ENCODE measurements around the gene OAF.

Gene OAF

GRCh38 chr11:120239713-120240640, 29.1 kb downstream of the OAF start, which contains the start of gene POU2F3:
TSS of gene POU2F3 (plus strand) at chr11:120240140. CDS start at chr11:120240344, 204 bp downstream.
- Histone ChIP-seq H3K9me3 (ENCODE audit: control extremely low read depth in 1 of 5, control insufficient read depth in 4 of 5, insufficient read depth in 2 of 5, low read depth in 1 of 5, low read length in 4 of 5) (no peaks in the 10 kb centered on the region), H3K27me3 (replicated peaks in 2 of 5; ENCODE audit: control insufficient read depth in 4 of 5, insufficient read depth in 5 of 5, low read length in 4 of 5) (peaks cover 0 to 69% (median 24%) of the 10 kb centered on the region in 5 experiments), H3K27ac (ENCODE audit: insufficient read depth in 1 of 2, low read depth in 1 of 2, low read length in 2 of 2, poor library complexity in 1 of 2, severe bottlenecking in 2 of 2) (no peak within 1 kb of the TSS), H3K36me3 (ENCODE audit: control insufficient read depth in 4 of 4, insufficient read depth in 4 of 4, low read length in 3 of 4) (no peaks in the 10 kb centered on the region), H3K4me3 (ENCODE audit: control insufficient read depth in 1 of 7, extremely low read depth in 1 of 7, insufficient read depth in 4 of 7, low read depth in 2 of 7, low read length in 6 of 7) (peak within 1 kb of the TSS in 1 of 7 experiments; percentile 23), H3K4me1 (ENCODE audit: control extremely low read depth in 1 of 4, control insufficient read depth in 4 of 4, insufficient read depth in 4 of 4, low read length in 3 of 4) (peaks cover 0 to 6% (median 2%) of the 10 kb centered on the region in 4 experiments)
- ChIA-PET CTCF (interaction anchor here (0.5 to 14.0 kb wide), 4 partner anchors 7 to 513 kb away, joined by 3 to 269 read pairs (median 34); no protein-coding TSS in a partner anchor), POLR2A (no interaction called here)
- 4% methylated on average over 45 of the region's 66 CpGs for WGBS (ENCODE audit: insufficient coverage)
- DNase-seq, result peak in 1 of 3 donors; percentile 19

- DNase-seq, result no peak
- POLR2A ChIA-PET, result no interaction called here
- Histone ChIP-seq H3K27me3 (replicated peaks in 2 of 5; ENCODE audit: control insufficient read depth in 4 of 5, insufficient read depth in 5 of 5, low read length in 4 of 5) (peaks cover 0 to 75% (median 20%) of the 10 kb centered on the region in 5 experiments), H3K27ac (ENCODE audit: insufficient read depth in 1 of 2, low read depth in 1 of 2, low read length in 2 of 2, poor library complexity in 1 of 2, severe bottlenecking in 2 of 2) (no peak overlapping the region), H3K4me1 (ENCODE audit: control extremely low read depth in 1 of 4, control insufficient read depth in 4 of 4, insufficient read depth in 4 of 4, low read length in 3 of 4) (peaks cover 0 to 6% (median 2%) of the 10 kb centered on the region in 4 experiments), H3K9me3 (ENCODE audit: control extremely low read depth in 1 of 5, control insufficient read depth in 4 of 5, insufficient read depth in 2 of 5, low read depth in 1 of 5, low read length in 4 of 5) (no peaks in the 10 kb centered on the region), H3K4me3 (ENCODE audit: control insufficient read depth in 1 of 7, extremely low read depth in 1 of 7, insufficient read depth in 4 of 7, low read depth in 2 of 7, low read length in 6 of 7) (no peak overlapping the region), H3K36me3 (ENCODE audit: control insufficient read depth in 4 of 4, insufficient read depth in 4 of 4, low read length in 3 of 4) (no peaks in the 10 kb centered on the region)
- CTCF ChIA-PET, result interaction anchor here (1.5 to 14.0 kb wide), 3 partner anchors 58 to 61 kb away, joined by 3 to 269 read pairs (median 69); no protein-coding TSS in a partner anchor
- no CpG with 5 or more reads among the region's 2 CpGs for WGBS (ENCODE audit: insufficient coverage)
These were observed 30.0 kb downstream of the OAF start for GRCh38 chr11:120240866-120241265.

- H3K27ac ChIP-seq (ENCODE audit: insufficient read depth in 1 of 2, low read depth in 1 of 2, low read length in 2 of 2, poor library complexity in 1 of 2, severe bottlenecking in 2 of 2), result no peak overlapping the region
- H3K9me3 ChIP-seq (ENCODE audit: control extremely low read depth in 1 of 5, control insufficient read depth in 4 of 5, insufficient read depth in 2 of 5, low read depth in 1 of 5, low read length in 4 of 5), result no peaks in the 10 kb centered on the region
- ChIA-PET POLR2A (no interaction called here), CTCF (interaction anchor here (10.6 kb wide), 1 partner anchor 60 kb away, joined by 69 read pairs; no protein-coding TSS in a partner anchor)
- no peak overlapping the region for H3K4me3 ChIP-seq (ENCODE audit: control insufficient read depth in 1 of 7, extremely low read depth in 1 of 7, insufficient read depth in 4 of 7, low read depth in 2 of 7, low read length in 6 of 7)
- no peaks in the 10 kb centered on the region for H3K36me3 ChIP-seq (ENCODE audit: control insufficient read depth in 4 of 4, insufficient read depth in 4 of 4, low read length in 3 of 4)
- DNase-seq, result no peak
- H3K4me1 ChIP-seq (ENCODE audit: control extremely low read depth in 1 of 4, control insufficient read depth in 4 of 4, insufficient read depth in 4 of 4, low read length in 3 of 4), result peaks cover 0 to 6% (median 2%) of the 10 kb centered on the region in 4 experiments
- 97% methylated on average over 6 of the region's 7 CpGs for WGBS (ENCODE audit: insufficient coverage)
- peaks cover 0 to 79% (median 19%) of the 10 kb centered on the region in 5 experiments for H3K27me3 ChIP-seq (replicated peaks in 2 of 5; ENCODE audit: control insufficient read depth in 4 of 5, insufficient read depth in 5 of 5, low read length in 4 of 5)
These were observed 30.4 kb downstream of the OAF start for GRCh38 chr11:120241277-120241676.

GRCh38 chr11:120243221-120243620, 32.4 kb downstream of the OAF start:
- 90% methylated on average over 3 of the region's 4 CpGs for WGBS (ENCODE audit: insufficient coverage)
- POLR2A ChIA-PET, result no interaction called here
- peaks cover 0 to 93% (median 15%) of the 10 kb centered on the region in 5 experiments for H3K27me3 ChIP-seq (replicated peaks in 2 of 5; ENCODE audit: control insufficient read depth in 4 of 5, insufficient read depth in 5 of 5, low read length in 4 of 5)

GRCh38 chr11:120244476-120245365, 33.9 kb downstream of the OAF start:
- peaks cover 0 to 6% (median 4%) of the 10 kb centered on the region in 4 experiments for H3K4me1 ChIP-seq (ENCODE audit: control extremely low read depth in 1 of 4, control insufficient read depth in 4 of 4, insufficient read depth in 4 of 4, low read length in 3 of 4)
- H3K4me3 ChIP-seq (ENCODE audit: control insufficient read depth in 1 of 7, extremely low read depth in 1 of 7, insufficient read depth in 4 of 7, low read depth in 2 of 7, low read length in 6 of 7), result no peak overlapping the region
- H3K27me3 ChIP-seq (replicated peaks in 2 of 5; ENCODE audit: control insufficient read depth in 4 of 5, insufficient read depth in 5 of 5, low read length in 4 of 5), result peaks cover 0 to 93% (median 9%) of the 10 kb centered on the region in 5 experiments
- H3K27ac ChIP-seq (ENCODE audit: insufficient read depth in 1 of 2, low read depth in 1 of 2, low read length in 2 of 2, poor library complexity in 1 of 2, severe bottlenecking in 2 of 2), result no peak overlapping the region
- no peaks in the 10 kb centered on the region for H3K9me3 ChIP-seq (ENCODE audit: control extremely low read depth in 1 of 5, control insufficient read depth in 4 of 5, insufficient read depth in 2 of 5, low read depth in 1 of 5, low read length in 4 of 5)
- H3K36me3 ChIP-seq (ENCODE audit: control insufficient read depth in 4 of 4, insufficient read depth in 4 of 4, low read length in 3 of 4), result no peaks in the 10 kb centered on the region
- DNase-seq, result no peak
- ChIA-PET CTCF (interaction anchor here (0.9 to 10.6 kb wide), 5 partner anchors 9 to 86 kb away, joined by 3 to 69 read pairs (median 15); no protein-coding TSS in a partner anchor), POLR2A (no interaction called here)
- WGBS (ENCODE audit: insufficient coverage), result 85% methylated on average over 9 of the region's 13 CpGs

More at GRCh38 chr11:120243221-120243620, 32.4 kb downstream of the OAF start:
- CTCF ChIA-PET, result interaction anchor here (1.1 to 10.6 kb wide), 6 partner anchors 7 to 75 kb away, joined by 3 to 69 read pairs (median 10); no protein-coding TSS in a partner anchor
- no peak for DNase-seq
- Histone ChIP-seq H3K4me1 (ENCODE audit: control extremely low read depth in 1 of 4, control insufficient read depth in 4 of 4, insufficient read depth in 4 of 4, low read length in 3 of 4) (peaks cover 0 to 6% (median 2%) of the 10 kb centered on the region in 4 experiments), H3K4me3 (ENCODE audit: control insufficient read depth in 1 of 7, extremely low read depth in 1 of 7, insufficient read depth in 4 of 7, low read depth in 2 of 7, low read length in 6 of 7) (no peak overlapping the region), H3K36me3 (ENCODE audit: control insufficient read depth in 4 of 4, insufficient read depth in 4 of 4, low read length in 3 of 4) (no peaks in the 10 kb centered on the region), H3K9me3 (ENCODE audit: control extremely low read depth in 1 of 5, control insufficient read depth in 4 of 5, insufficient read depth in 2 of 5, low read depth in 1 of 5, low read length in 4 of 5) (no peaks in the 10 kb centered on the region), H3K27ac (ENCODE audit: insufficient read depth in 1 of 2, low read depth in 1 of 2, low read length in 2 of 2, poor library complexity in 1 of 2, severe bottlenecking in 2 of 2) (no peak overlapping the region)

- ChIA-PET CTCF (interaction anchor here (3.8 to 10.6 kb wide), 3 partner anchors 9 to 56 kb away, joined by 15 to 69 read pairs (median 64); no protein-coding TSS in a partner anchor), POLR2A (no interaction called here)
- Histone ChIP-seq H3K36me3 (ENCODE audit: control insufficient read depth in 4 of 4, insufficient read depth in 4 of 4, low read length in 3 of 4) (no peaks in the 10 kb centered on the region), H3K27me3 (replicated peaks in 2 of 5; ENCODE audit: control insufficient read depth in 4 of 5, insufficient read depth in 5 of 5, low read length in 4 of 5) (peaks cover 0 to 93% (median 10%) of the 10 kb centered on the region in 5 experiments), H3K27ac (ENCODE audit: insufficient read depth in 1 of 2, low read depth in 1 of 2, low read length in 2 of 2, poor library complexity in 1 of 2, severe bottlenecking in 2 of 2) (no peak overlapping the region), H3K4me3 (ENCODE audit: control insufficient read depth in 1 of 7, extremely low read depth in 1 of 7, insufficient read depth in 4 of 7, low read depth in 2 of 7, low read length in 6 of 7) (no peak overlapping the region), H3K4me1 (ENCODE audit: control extremely low read depth in 1 of 4, control insufficient read depth in 4 of 4, insufficient read depth in 4 of 4, low read length in 3 of 4) (peaks cover 0 to 3% (median under 1%) of the 10 kb centered on the region in 4 experiments), H3K9me3 (ENCODE audit: control extremely low read depth in 1 of 5, control insufficient read depth in 4 of 5, insufficient read depth in 2 of 5, low read depth in 1 of 5, low read length in 4 of 5) (no peaks in the 10 kb centered on the region)
- WGBS (ENCODE audit: insufficient coverage), result no CpG with 5 or more reads among the region's 1 CpG
- no peak for DNase-seq
These were observed 34.6 kb downstream of the OAF start for GRCh38 chr11:120245434-120245833.

All from common myeloid progenitor, CD34-positive (primary cell).